Right renal pelvis (tissue), 4 donors: Measurements from ENCODE around the gene PDE2A. TPM values are rescaled to one million over a fixed set of nuclear protein-coding genes. Genes with fewer than 3 reads are reported as not detected.
"Not testable (repeated sequence)": the region's sequence is repeated elsewhere in the genome, so short reads cannot be mapped to it uniquely, and the experiment has no call there.

Experiments
- DNase-seq, 4 donors: peaks; one replicate each; pipeline ENCODE4 v3.0.0-alpha.2; 2013; ENCODE audit warnings: low read depth in 4 of 4, low spot score in 3 of 4, missing footprints in 1 of 4
- polyA plus RNA-seq, 4 donors: library from polyadenylated mRNA; unstranded; fragments of 120-200 nt; gene quantifications; one replicate each; pipeline ENCODE4 v1.2.1, GENCODE V29; 2013; ENCODE audit not compliant: insufficient read length in 4 of 4

PDE2A gene
- polyA plus RNA-seq, 4 donors, result 15.1 to 16.2 (median 15.9) TPM

- no peak for DNase-seq
Measured at GRCh38 chr11:72581067-72581466, 93.2 kb downstream of the PDE2A start.

GRCh38 chr11:72580642-72580950 is 93.6 kb downstream of the PDE2A start:
- no peak for DNase-seq

DNA sequence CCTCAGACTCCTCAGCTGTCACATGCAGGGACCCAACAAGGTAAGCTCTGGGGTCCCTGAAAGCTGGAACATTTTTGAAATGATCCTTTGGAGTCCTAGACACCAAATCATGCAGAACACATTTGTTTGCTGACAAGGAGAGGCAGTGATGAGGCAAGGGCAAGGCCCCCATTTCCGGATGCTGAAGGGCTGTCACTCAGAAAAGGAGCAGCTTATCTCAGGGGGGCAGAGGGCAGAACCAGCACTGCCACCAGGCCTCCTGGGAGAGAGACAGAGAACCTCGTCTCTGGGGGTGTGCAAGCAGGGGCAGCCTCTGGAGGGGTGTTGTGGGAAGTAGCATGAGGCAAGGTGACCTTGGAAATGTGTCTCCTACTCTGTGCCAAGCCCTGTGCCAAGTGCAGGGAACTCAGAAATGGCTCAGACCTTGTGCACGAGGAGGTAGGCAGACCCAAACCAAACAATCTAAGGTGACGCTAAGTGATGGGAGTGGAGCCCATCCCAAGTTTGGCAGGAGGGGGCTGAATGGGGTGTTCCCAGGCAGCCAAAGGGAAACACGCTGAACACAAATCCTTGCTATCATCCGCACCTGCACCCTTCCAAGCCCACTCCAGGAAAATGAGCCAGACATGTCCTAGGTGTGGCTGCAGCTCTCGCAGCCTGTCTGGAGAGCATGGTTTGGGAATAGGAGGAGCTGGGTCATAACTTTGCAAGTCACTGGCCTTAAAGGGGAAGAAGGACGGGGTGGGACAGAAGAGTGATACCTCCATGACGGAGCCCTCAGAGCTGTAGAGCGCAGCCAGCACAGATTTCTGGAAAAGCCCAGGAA is 94.2 kb downstream of the PDE2A start:
- DNase-seq, result no peak

- DNase-seq, result no peak
Measured at GRCh38 chr11:72578991-72579815, 95.0 kb downstream of the PDE2A start.

DNA sequence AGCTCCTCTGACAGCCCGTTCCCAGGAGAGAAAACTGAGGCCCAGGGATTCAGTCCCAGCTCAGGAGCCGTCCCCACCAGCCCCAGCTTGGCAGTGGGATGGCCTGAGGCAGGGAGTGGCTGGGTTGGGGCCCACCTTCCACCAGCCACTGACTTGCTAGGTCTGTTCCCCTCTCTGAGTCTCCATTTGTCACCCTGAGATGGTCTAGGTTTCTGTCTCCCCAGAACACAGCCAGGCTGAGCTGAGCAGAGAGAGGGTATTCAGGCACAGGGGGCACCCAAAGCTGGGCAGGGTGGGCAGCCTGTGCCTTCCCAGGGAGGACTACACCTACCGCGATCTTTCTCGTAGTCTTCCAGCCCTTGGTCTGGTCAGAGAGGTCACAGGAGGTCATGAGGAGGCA is 95.7 kb downstream of the PDE2A start:
- no peak for DNase-seq

GRCh38 chr11:72578051-72578450 is 96.2 kb downstream of the PDE2A start:
- no peak for DNase-seq

- no peak for DNase-seq
Measured at GRCh38 chr11:72577271-72577721, 96.9 kb downstream of the PDE2A start.

GRCh38 chr11:72576661-72577060 is 97.6 kb downstream of the PDE2A start:
- no peak for DNase-seq

DNA sequence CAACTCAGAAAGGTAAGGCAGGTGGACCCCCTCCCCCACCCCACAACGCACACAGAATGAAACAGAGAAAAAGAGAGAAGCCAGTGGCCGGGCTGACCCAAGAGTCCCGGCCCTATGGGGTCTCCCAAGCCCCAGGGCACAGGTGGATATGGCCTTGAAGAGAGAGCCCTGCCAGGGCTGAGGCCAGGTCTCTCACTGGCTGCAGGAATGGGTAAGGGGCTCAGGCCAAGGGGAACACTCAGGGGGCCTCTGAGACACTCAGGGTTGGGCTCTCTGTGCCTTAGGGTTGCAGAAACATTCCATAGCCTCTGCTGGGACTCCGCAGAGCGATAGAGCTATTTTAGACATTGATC is 98.0 kb downstream of the PDE2A start:
- no peak for DNase-seq

GRCh38 chr11:72575533-72576242 is 98.5 kb downstream of the PDE2A start:
- no peak for DNase-seq

- DNase-seq, result no peak
Measured at GRCh38 chr11:72574548-72575460, 99.4 kb downstream of the PDE2A start.

DNA sequence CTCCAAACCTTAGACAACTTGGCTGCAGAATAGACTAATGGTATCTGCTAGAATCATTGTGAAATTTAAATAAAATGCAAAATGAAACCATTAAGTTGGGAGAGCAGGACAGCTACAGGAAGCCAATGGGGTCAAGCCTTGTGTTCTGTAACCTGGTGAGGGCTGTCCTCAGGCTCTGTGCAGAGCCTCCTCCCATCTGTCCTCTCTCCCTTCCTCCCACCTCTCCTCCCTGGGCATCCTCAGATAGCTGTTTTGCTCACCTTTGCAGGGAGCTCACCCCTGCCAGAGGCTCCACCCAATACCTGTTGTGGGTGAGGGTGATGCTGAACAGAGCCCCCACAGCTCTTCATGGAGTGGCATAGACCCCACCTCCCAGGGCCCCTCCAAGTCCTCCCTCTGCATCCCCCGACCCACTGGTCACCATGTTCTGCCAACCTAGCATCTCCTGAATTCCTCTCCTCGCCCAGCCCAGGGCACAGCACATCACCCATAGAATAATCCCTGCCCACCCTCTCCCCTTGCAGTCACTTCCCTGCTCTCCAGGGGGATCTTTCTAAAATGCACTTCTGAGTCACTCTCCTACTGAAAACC is 100.3 kb downstream of the PDE2A start:
- DNase-seq, result no peak

GRCh38 chr11:72573072-72573854 is 101.0 kb downstream of the PDE2A start:
- no peak for DNase-seq

DNA sequence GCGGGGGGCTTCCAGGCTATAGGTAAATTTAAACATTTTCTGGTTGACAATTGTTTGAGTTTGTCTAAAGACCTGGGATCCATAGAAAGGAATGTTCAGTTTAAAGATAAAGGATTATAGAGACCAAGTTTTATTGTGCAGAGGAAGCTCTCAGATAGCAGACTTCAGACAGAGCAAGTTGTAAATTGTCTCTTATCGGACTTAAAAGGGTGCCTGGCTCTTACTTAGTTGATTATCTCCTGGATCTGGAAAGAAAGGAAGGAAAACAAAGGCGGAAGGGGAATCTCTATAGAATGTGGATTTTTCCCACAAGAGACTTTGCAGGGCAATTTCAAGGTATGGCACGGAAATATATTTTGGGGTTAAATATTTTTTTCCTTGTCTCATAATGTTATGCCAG is 101.7 kb downstream of the PDE2A start:
- not testable (repeated sequence) for DNase-seq

DNA sequence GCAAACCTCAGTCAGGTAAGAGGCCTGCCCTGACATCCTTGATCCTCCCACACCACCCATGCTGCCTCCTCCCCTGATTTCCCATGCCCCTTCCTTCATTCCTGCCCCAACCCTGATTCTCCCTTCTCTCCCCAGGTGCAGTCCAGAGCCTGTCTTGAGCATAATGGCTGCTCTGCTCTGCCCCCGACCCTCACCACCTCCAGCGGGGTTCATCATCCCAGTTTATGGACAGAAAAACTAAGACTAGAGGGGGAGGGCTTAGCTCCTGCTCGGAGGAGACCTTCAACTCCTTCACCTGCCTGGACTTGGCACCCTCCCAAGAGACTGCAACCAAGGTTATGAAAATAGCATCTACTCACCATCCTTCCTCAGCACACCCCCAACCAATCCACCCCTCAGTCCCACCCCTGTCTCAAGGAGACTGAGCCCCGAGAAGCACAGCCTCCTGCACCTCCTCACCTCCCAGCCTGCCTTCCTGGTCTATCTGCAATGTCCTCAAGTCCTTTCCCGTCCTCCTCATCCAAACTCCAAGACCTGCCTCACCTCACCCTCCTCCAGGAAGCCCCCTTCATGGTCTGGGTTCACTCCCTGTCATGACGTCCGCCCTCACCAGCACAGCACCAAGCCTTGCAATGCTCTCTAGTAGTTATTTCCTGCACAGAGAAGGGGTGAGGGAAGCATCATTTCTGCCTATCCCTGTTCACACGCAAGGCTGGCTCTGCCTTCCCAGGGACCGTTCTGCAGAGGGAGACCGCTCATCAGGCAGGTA is 103.1 kb downstream of the PDE2A start:
- DNase-seq, result no peak

DNA sequence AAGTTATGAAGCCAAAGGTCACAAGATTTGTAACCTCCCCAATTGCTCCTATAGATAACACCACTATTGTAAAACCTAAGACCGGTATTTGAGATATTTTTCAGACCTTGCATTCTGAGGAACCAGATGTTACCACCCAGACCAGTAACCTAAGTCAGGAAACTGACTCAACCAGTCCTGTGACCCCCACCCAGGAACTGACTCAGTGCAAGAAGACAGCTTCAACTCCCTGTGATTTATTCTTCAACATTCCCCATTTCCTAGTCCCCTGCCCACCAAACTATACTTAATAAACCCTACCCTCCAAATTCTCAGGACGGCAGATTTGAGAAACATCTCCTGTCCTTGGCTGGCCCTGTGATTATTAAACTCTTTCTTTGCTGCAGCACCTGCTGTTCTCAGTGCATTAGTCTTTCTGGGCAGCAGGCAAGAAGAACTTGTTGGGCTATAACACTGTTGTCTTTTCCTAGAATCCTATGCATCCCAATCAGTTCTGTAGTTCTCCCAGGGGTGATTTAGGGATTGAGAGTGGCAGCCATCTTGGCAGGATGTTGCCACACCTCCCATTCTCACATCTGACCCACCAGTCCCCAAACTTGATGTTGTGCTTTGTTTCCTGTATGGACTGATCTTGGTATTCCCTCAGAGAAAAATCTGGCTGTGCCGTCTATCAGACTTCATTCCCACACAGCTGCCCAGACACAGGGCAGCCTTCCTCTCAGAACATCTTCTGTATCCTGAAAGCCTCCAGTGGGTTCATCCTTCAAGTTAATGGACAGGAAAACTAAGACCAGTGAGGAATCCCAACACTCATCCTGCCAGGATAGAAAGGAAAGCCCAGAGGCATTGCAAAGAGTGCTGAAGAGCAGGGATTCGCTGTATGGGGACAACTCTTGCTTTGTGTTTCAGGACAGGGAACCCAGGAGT is 104.0 kb downstream of the PDE2A start:
- DNase-seq, result no peak

DNA sequence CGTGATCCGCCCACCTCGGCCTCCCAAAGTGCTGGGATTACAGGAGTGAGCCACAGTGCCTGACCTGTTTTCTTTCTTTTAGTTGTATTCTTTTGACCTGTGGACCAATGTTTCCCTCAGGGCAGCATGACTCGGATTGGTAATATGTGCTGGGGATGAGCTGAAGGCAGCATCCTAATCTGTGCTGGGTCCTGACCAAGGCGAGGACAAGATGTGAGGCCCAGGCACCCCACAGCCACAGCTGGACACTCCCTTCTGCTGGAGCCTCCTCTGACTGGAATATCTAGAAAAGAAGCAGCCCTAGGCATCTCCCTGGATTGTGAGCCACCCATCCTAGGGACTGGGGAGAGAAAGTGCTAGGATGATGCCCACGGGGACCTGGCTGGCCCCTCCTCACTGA is 105.4 kb downstream of the PDE2A start:
- DNase-seq, result no peak
